Breast epithelium (tissue), 4 donors: Measurements from ENCODE around the gene CSTF2T. TPM values are rescaled to one million over a fixed set of nuclear protein-coding genes. Genes with fewer than 3 reads are reported as not detected.

ENCODE experiments used
- DNase-seq, 2 donors: peaks; one replicate each; pipeline ENCODE4 v3.0.0-alpha.2; 2019; ENCODE audit warnings: low spot score in 2 of 2
- H3K27ac ChIP-seq, 2 donors: fragments of 200-600 bp; sonication (generic) in 1 of 2; one replicate each; pipeline ENCODE4 v1.5.1; 2016 to 2019; ENCODE audit warnings: mild to moderate bottlenecking in 1 of 2
- H3K27me3 ChIP-seq, 2 donors: fragments of 200-600 bp; sonication (generic) in 1 of 2; one replicate each; pipeline versions ENCODE4 v1.5.1 to v1.6.0; 2017 to 2019; ENCODE audit warnings: control low read depth in 1 of 2, mild to moderate bottlenecking in 1 of 2
- H3K36me3 ChIP-seq: fragments of 200-600 bp; one replicate; pipeline ENCODE4 v1.5.1; 2019
- H3K4me1 ChIP-seq, 2 donors: fragments of 200-600 bp; sonication (generic); one replicate each; pipeline ENCODE4 v1.5.1; 2016 to 2019; ENCODE audit warnings: control low read depth in 1 of 2
- H3K4me3 ChIP-seq, 3 donors: fragments of 200-600 bp; sonication (generic); 1 replicate in 2 of 3; 2 replicates in 1 of 3; pipeline ENCODE4 v1.5.1; 2016 to 2019; ENCODE audit warnings: mild to moderate bottlenecking in 3 of 3, moderate library complexity in 2 of 3
- H3K9me3 ChIP-seq, 2 donors: fragments of 200-600 bp; sonication (generic) in 1 of 2; one replicate each; pipeline ENCODE4 v1.5.1; 2016 to 2019; ENCODE audit warnings: control low read depth in 1 of 2
- CTCF ChIP-seq, 3 donors: fragments of 450-650 bp; IDR thresholded peaks; one replicate each; pipeline ENCODE4 v1.5.1; 2016 to 2017; ENCODE audit warnings: antibody characterized with exemption in 3 of 3, mild to moderate bottlenecking in 3 of 3, moderate library complexity in 3 of 3
- POLR2A ChIP-seq: fragments of 450-650 bp; IDR thresholded peaks from one replicate; pipeline ENCODE4 v1.6.1; 2016; ENCODE audit warnings: antibody characterized with exemption, mild to moderate bottlenecking, moderate library complexity
- POLR2AphosphoS5 ChIP-seq, 3 donors: sonication (generic); formaldehyde crosslinking; IDR thresholded peaks; one replicate each; pipeline ENCODE4 v1.6.1; 2017; ENCODE audit warnings: antibody characterized with exemption in 3 of 3
- intact Hi-C: fragments of 100-400 bp; cut with DNase I; formaldehyde crosslinking; loops from one replicate; pipeline ENCODE4 v1.15.1; 2023; ENCODE audit warnings: low total_unique reads
- total RNA-seq, 3 donors: library from RNA; depleted of rRNA; stranded (reverse); fragments of >200 nt; gene quantifications; one replicate each; pipeline ENCODE4 v1.1.0, GENCODE V29; 2016

Gene CSTF2T
- total RNA-seq, 3 donors from 2014 or later: 22.8 to 24.6 (median 23.2) TPM

- H3K4me3 ChIP-seq: no peak overlapping the region
- H3K36me3 ChIP-seq: no peaks in the 10 kb centered on the region
- intact Hi-C loops: no loop called here
- TF ChIP-seq POLR2AphosphoS5 (IDR thresholded peaks at IDR 0.05): no peak
- no peak for TF ChIP-seq POLR2A
- TF ChIP-seq CTCF (IDR thresholded peaks at IDR 0.05): no peak
- H3K9me3 ChIP-seq: no peaks in the 10 kb centered on the region
- no peaks in the 10 kb centered on the region for H3K4me1 ChIP-seq
- H3K27ac ChIP-seq: no peak overlapping the region
- no peaks in the 10 kb centered on the region for H3K27me3 ChIP-seq
- DNase-seq: no peak
Measured at GRCh38 chr10:51654918-51655317, 44.5 kb downstream of the CSTF2T start.

- DNase-seq: no peak
- intact Hi-C loops: no loop called here
- Histone ChIP-seq H3K36me3 (no peaks in the 10 kb centered on the region), H3K27me3 (no peaks in the 10 kb centered on the region), H3K4me1 (no peaks in the 10 kb centered on the region), H3K4me3 (no peak overlapping the region), H3K27ac (no peak overlapping the region), H3K9me3 (no peaks in the 10 kb centered on the region)
- TF ChIP-seq POLR2AphosphoS5 (IDR thresholded peaks at IDR 0.05) (no peak), CTCF (IDR thresholded peaks at IDR 0.05) (no peak), POLR2A (no peak)
Measured at GRCh38 chr10:51653025-51653424, 46.4 kb downstream of the CSTF2T start.

GRCh38 chr10:51651063-51651462 lies 48.3 kb downstream of the CSTF2T start:
- Histone ChIP-seq H3K27ac (no peak overlapping the region), H3K4me3 (no peak overlapping the region), H3K36me3 (no peaks in the 10 kb centered on the region), H3K4me1 (no peaks in the 10 kb centered on the region), H3K27me3 (no peaks in the 10 kb centered on the region), H3K9me3 (no peaks in the 10 kb centered on the region)
- intact Hi-C loops: no loop called here
- no peak for TF ChIP-seq CTCF (IDR thresholded peaks at IDR 0.05)
- no peak for TF ChIP-seq POLR2AphosphoS5 (IDR thresholded peaks at IDR 0.05)
- TF ChIP-seq POLR2A: no peak
- no peak for DNase-seq

- no peaks in the 10 kb centered on the region for H3K4me1 ChIP-seq
- no peak overlapping the region for H3K27ac ChIP-seq
- no peaks in the 10 kb centered on the region for H3K27me3 ChIP-seq
- TF ChIP-seq POLR2AphosphoS5 (IDR thresholded peaks at IDR 0.05) (no peak), POLR2A (no peak), CTCF (IDR thresholded peaks at IDR 0.05) (no peak)
- H3K9me3 ChIP-seq: no peaks in the 10 kb centered on the region
- H3K36me3 ChIP-seq: no peaks in the 10 kb centered on the region
- intact Hi-C loops: no loop called here
- no peak overlapping the region for H3K4me3 ChIP-seq
- no peak for DNase-seq
Measured at GRCh38 chr10:51649064-51649463, 50.3 kb downstream of the CSTF2T start.
